Measurements from ENCODE around the gene LIMA1.

Gene LIMA1

GRCh38 chr12:50129290-50129689 lies 154.0 kb downstream of the LIMA1 start:
- no peak for DNase-seq (ENCODE audit: low read depth)

GRCh38 chr12:50127546-50127945 lies 155.8 kb downstream of the LIMA1 start:
- no peak for DNase-seq (ENCODE audit: low read depth)

Measured in stimulated activated CD8-positive, alpha-beta memory T cell treated with anti-CD3 and anti-CD28 coated beads, Interleukin-7, amount 100 ng/mL, for 24 hours (primary cell).